Measurements from ENCODE around the gene SPON2.

SPON2 gene

GRCh38 chr4:1193206-1194009 is 21.0 kb upstream of the SPON2 start:
- DNase-seq: no peak

GRCh38 chr4:1192493-1193205 is 20.3 kb upstream of the SPON2 start:
- no peak for DNase-seq

GRCh38 chr4:1192091-1192492 is 19.7 kb upstream of the SPON2 start:
- peak; percentile 32 for DNase-seq

DNA sequence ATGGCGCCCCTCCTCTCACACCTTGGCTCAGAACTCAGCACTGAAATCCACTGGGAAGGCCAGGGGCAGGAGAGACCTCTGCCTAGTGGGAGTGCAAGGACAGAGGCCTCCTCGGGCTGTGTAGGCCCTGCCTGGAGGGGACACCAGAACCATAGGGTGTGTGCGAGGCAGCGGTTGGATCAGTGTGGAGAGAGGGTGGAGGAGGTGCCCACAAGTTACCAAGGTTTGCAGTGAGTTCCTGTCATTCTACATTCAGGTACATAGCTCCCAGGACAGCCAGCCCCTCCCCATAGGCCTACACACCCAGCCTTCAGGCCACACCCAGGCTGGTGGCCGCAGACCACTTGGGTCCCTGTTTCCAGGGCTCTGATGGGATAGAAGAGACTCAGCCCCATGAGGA is 19.2 kb upstream of the SPON2 start:
- DNase-seq: no peak

DNA sequence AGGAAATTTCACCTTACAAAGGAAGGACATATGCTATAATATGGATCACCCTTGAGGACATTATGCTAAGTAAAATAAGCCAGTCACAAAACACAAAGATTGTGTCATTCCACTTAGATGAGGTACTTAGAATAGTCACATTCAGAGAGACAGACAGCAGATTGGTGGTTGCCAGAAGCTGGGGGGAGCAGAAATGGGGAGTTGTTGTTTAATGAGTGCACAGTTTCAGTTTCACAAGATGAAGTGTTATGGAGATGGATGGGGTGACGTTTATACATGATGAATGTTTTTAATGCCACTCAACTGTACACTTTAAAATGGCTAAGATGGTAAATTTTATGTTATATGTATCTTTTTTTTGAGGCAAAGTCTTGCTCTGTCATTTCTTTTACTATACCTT is 14.8 kb upstream of the SPON2 start:
- peak; percentile 51 for DNase-seq

DNA sequence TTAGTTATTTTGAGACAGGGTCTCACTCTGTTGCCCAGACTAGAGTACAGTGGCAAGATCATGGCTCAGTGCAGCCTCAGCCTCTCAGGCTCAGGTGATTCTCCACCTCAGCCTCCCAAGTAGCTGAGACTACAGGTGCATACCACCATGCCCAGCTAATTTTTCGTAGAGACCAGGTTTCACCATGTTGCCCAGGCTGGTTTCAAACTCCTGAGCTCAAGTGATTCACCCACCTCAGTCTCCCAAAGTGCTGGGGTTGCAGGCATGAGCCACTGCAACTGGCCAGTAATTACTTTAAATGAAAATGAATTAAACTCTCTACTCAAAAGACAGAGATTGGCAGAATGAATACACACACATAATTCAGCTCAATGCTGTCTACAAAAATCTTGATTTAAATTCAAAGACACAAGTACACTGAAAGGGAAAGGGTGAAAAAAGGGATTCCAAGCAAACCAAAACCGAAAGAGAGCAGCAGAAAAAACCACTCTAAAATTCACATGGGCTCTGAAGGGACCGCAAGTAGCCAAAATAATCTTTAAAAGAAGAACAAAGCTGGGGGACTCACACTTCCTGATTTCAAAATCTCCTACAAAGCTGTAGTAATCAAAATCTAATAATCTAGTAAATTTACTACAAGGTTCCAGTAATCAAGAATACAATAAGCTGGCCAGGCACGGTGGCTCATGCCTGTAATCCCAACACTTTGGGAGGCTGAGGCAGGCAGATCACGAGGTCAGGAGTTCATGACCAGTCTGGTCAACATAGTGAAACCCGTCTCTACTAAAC is 11.8 kb upstream of the SPON2 start:
- DNase-seq: peak; percentile 85

- no peak for DNase-seq
These were observed 9.9 kb upstream of the SPON2 start for GRCh38 chr4:1182313-1182712.

GRCh38 chr4:1180663-1181062 is 8.3 kb upstream of the SPON2 start:
- no peak for DNase-seq

GRCh38 chr4:1179976-1180375 is 7.6 kb upstream of the SPON2 start:
- DNase-seq: no peak

DNA sequence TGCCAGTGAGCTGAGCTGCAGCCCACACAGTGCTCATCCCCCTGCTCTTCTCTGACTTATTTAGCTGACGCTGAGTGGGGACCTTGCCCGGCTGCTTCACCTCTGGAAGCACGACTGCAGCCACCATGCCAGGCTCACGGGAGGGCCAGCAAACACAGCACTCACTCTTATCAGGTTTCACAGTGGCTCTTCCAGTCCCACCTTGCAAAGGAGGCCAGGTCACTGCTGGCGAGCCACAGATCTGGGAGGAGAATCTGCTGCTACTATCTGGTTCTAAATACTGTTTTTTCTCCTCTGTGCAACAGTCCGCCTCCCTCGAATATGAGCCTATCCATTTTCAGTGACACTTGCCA is 6.7 kb upstream of the SPON2 start:
- no peak for DNase-seq

GRCh38 chr4:1178300-1179088 is 6.1 kb upstream of the SPON2 start:
- DNase-seq: no peak

GRCh38 chr4:1177274-1178141 is 5.1 kb upstream of the SPON2 start:
- no peak for DNase-seq

GRCh38 chr4:1176398-1177273 is 4.3 kb upstream of the SPON2 start:
- DNase-seq: no peak

- DNase-seq: no peak
These were observed 3.3 kb upstream of the SPON2 start for GRCh38 chr4:1175635-1176229.

GRCh38 chr4:1174941-1175634 is 2.7 kb upstream of the SPON2 start:
- no peak for DNase-seq

GRCh38 chr4:1172971-1173757 is 781 bp upstream of the SPON2 start:
- peak; percentile 13 for DNase-seq

GRCh38 chr4:1171311-1172227 is 814 bp downstream of the SPON2 start:
- peak; percentile 33 for DNase-seq

DNA sequence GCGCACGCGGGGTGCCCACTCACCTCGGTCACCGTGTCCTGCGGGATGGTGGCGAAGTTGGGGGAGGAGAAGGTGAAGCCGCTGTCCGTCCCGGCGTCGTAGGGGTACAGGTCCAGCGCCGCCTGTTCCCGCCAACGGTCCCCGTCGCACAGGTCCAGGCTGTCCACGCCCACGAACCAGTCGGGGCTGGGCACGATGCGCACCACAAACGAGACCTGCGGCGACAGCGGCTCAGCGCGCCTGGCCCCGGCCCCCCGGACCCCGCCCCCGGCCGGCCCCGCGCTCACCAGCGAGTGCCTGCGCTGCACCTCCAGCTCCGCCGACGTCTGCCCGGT is 1.4 kb downstream of the SPON2 start:
- no peak for DNase-seq

Data from suppressor macrophage treated with lipopolysaccharide for 4 hours (primary cell).